HG03558 (cell line): Measurements from ENCODE around the gene GAS2.
"Not testable (repeated sequence)": the region's sequence is repeated elsewhere in the genome, so short reads cannot be mapped to it uniquely, and the experiment has no call there.

ENCODE experiments used
- ATAC-seq: cut with Tn5 transposase; IDR thresholded peaks from one replicate; pipeline ENCODE4 v1.9.1; 2021; ENCODE audit warnings: moderate number of reproducible peaks; ENCODE audit not compliant: unreplicated experiment; ENCODE audit errors: extremely low read depth

Gene GAS2

GRCh38 chr11:22666325-22666687 is at the start of gene GAS2:
Gene GAS2 (plus strand): TSS chr11:22666611. CDS start chr11:22674870, 8,259 bp downstream.
- no peak for ATAC-seq

DNA sequence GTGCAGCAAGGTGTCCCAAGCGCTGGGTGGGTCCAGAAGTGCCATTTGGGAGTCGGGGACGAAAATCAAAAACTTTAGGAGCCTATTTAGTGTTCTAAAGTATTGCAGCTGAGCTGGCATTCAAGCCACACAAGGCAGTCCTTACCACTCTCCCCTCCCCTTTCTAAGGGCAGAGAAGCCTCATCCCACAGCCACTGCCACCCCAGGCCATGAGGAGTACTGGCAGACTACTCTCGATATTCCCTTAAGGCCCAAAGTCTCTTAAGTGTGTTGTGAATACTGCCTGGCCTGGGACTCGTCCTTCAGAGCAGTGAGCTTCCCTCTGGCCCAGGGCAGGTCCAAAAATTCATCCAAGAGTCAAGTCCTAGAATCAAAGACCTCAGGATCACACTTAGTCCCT is 48.5 kb upstream of the GAS2 start:
- no peak for ATAC-seq

DNA sequence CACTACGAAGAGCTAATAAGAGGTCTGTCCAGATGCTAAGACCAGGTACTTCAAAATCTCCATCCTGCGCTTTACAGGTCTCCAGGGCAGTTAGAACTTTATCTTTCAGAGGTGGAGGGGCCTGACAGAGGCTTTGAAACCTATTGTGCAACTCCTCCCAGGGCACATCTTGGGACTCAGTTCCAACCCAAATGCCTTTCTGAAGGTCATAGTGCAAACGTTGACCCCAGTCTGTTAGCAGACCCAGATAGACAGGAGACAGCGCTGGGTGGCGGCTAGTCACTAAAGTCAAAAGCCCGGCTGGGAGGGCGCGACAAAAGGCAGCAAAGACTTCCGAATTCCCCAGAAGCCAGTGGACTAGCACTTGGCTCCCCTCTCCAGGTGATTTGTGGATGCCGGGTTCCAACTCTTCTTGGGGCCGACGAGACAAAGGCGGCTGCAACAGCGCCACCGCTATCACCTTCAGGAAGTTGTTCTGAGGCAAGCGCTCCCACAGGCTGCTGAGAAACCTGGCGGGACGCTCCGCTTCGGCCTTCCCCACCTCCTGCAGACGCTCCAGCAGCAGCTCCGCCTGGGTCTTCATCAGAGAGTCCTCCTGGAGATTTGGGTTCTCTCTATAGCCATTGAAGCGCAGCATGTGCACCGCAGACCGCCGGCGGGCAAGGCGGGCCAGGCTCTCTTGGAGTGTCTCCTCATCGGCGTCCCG is 41.5 kb upstream of the GAS2 start:
- peak; percentile 26 for ATAC-seq

GRCh38 chr11:22625448-22626287 is 40.7 kb upstream of the GAS2 start, which contains the start of gene FANCF:
Gene FANCF (minus strand): TSS chr11:22625823. CDS start chr11:22625810, 13 bp downstream.
- peak; percentile 97 for ATAC-seq

DNA sequence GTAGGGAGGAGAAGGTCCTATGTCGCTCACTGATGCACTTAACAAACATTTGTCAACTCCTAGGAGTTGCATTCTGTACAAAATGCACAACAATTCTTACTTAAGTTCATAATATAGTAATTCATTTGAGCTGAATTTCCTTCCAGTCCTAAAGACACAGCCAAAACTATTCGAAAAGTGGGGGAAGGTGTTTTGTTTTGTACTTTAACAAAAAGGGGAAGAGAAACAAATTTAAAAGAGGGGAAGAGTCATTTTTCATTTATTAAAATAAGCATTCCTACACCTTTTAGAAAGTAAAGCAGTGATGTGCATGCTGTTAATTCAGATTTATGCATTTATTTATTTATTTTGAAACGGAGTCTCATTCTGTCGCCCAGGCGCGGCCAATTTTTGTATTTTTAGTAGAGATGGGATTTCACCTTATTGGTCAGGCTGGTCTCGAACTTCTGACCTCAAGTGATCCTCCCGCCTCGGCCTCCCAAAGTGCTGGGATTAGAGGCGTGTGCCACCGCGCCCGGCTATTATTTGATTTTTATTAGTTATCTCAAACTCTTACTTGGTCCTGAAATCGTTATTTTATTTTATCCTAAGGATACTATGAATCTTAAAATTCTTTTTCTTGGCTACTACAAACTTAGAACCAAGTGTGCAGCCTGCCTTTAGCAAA is 39.7 kb upstream of the GAS2 start:
- ATAC-seq: no peak

GRCh38 chr11:22627421-22627820 is 39.0 kb upstream of the GAS2 start:
- no peak for ATAC-seq

DNA sequence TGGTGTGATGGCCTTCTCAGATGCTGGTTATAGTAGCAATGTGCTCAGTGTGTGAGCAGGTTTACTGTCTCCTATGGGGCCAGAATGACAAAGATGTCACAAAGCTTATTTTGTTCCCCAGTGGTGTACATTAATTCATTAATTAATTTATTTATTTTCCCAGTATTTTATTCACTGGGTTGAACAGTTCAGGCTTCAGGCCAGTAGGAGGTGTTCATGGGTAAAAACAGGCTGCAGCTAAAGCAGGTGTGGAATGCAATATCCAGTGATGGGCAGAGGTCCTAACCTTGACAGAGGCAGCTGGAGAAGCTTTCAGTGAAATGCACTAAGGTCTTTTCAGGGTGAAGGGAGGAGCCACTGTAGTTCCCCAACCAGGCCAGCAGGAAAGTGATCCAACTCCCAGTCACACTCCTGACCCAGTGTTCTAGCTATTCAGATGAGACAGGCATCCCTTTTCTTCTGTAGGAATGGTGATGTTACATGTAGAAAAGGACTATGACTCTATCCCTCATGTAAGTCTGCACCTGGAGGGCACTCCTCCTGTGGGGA is 33.0 kb upstream of the GAS2 start:
- no peak for ATAC-seq

GRCh38 chr11:22634897-22635629 is 31.3 kb upstream of the GAS2 start:
- ATAC-seq: no peak

DNA sequence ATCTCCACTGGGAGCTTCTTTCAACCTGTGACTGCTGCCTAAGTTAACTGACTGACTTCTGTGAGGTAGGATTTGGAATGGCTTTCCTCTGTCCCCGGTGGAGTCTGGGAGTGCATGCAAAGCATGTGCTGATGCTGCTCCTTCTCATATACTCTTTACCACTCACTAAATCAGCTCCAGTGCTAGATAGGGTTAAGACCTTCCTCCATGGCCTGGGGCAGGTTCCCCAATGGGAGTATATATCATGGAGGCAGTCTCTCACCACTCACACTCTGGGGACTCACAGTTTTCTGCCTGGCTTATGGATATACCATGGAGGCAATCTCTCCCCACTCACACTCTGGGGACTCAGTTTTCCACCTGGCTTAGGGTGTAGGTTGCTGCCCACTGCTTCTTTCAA is 30.7 kb upstream of the GAS2 start:
- no peak for ATAC-seq

DNA sequence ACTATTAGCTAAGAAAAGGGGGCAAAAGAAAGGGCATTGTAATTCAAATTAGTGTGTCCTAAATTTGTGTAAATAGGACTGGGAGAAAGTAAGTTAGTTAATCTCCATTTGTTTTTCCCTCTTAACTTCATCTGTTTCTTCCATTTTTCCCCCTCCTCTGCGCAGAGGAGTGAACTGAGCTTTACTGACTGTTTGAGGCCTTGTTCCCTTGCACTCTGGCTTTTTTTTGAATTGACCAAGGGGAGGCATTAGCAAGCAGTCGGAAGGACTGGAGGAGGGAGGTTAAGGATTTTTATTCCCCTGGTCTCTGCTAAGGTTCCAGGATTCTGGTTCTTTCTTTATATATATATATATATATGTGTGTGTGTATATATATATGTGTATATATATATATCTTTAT is 25.5 kb upstream of the GAS2 start:
- no peak for ATAC-seq

- no peak for ATAC-seq
Measured at GRCh38 chr11:22641559-22641958, 24.9 kb upstream of the GAS2 start.

DNA sequence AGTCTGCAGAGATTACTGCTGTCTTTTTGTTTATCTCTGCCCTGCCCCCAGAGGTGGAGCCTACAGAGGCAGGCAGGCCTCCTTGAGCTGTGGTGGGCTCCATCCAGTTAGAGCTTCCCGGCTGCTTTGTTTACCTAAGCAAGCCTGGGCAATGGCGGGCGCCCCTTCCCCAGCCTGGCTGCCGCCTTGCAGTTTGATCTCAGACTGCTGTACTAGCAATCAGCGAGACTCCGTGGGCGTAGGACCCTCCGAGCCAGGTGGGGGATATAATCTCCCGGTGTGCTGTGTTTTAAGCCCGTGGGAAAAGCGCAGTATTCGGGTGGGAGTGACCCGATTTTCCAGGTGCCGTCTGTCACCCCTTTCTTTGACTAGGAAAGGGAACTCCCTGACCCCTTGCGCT is 14.1 kb upstream of the GAS2 start:
- not testable (repeated sequence) for ATAC-seq

- no peak for ATAC-seq
Measured at GRCh38 chr11:22656130-22656529, 10.3 kb upstream of the GAS2 start.

DNA sequence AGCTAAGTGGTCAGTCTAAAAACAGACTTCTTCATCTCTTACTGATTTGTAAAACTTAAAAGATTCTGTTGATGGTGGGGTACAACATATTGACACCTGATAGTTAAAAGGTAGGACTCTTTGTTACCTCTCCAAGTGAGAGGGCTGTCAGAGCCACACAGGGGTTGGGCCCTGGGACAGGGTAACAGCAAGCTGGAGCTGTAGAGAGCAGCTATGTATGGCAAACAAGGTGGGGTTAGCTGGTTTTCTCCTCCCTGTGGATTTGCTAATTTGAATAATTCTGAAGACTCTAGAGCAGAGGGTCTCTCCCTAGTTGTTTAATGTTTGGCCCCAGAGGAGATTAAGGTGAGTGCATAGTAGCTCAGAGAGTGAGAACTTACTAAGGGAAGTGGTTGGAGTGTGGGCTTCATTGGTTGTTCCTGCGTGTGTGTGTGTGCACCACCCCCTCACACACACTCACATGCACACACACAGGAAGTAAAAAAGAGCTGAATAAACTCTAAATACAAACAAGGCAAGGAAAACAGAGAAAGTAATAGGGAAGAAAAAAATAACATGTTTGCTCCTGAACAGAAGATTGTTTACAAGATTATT is 9.2 kb upstream of the GAS2 start:
- peak; percentile 95 for ATAC-seq

- no peak for ATAC-seq
Measured at GRCh38 chr11:22659783-22660182, 6.6 kb upstream of the GAS2 start.

DNA sequence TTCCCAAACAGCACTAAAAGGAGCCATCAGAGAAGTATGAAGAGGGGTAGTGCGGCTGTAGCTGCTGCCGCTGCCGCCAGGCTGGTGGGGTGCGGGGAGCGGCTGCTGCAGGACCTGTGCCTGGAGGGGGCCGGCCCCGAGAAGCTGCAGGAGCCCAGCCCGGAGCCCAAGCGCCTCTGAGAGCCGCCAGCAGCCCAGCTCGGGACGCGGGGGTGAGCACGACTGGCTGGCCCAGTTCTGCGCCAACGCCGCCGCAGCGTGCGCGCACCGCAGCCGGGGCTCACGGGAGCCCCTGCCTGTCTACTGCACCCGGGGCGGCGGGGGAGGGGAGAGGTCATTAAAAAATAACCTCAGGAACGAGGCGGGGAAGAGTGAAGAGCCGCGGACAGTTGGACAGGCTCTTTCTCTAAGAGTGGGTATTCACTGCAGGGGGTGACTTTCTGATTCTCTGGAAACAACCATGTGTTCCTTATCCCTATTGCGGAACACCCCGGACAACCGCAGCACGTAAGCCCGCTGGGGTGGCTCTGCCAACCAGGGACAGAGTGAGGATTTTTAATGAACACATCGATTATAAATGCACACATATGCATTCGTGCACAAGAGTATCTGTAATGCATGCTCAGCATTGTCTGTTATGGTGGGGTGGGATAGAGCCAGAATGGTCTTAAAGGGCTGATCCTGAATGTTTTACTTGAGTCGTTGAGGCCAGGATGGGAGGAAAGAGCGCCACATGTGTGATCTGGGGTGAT is 453 bp downstream of the GAS2 start:
- peak; percentile 37 for ATAC-seq

GRCh38 chr11:22668005-22668796 is 1.8 kb downstream of the GAS2 start:
- no peak for ATAC-seq

DNA sequence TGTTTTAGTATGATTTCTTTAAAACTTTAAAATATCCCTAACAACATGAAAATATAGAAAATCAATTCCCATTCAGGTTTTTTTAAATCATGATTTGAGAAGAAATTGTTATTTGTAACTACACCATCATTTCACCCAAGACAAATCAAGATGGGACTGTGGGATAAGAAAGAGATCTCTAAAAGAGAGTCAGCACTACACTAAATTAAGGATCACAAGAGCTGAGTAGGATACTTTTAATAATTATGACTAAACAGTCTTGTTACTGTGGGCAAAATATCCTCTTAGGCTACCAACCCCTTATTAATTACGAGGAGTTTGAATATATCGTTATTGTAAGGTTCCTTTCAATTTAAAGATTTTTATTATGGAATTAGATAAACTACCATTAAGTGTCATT is 3.0 kb downstream of the GAS2 start:
- ATAC-seq: no peak
